Measurements from ENCODE around the gene NUDT14.

The NUDT14 gene

DNA sequence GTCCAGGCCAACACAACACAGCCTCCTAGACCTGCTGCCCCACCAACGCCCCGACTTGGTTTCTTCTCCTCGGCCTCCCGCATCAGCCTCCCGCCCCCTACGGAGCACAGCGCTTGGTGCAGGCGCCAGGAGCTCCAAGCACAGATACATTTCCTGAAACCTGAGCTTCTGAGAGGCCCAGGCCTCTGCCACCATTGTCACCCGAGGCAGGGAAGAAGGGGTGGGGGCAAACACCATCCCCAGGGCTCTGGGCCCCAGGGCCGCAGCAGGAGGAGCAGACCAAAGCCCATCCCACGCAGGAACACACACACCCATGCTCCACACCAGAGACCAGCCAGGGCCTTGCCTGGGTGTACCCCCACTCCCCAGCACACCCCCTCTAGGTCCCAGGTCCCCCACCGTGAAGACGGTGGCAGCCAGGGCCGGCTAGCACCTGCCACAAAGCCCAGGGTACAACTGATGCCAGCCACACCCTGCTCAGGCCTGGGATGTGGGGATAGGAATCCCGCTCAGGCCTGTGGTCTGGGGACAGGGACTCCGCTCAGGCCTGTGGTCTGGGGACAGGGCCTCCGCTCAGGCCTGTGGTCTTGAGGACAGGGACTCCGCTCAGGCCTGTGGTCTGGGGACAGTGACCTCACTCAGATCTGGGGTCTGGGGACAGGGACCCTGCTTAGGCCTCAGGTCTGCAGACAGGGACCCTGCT is 17.9 kb downstream of the NUDT14 start:
- Histone ChIP-seq H3K9me3 (no peaks in the 10 kb centered on the region), H3K36me3 (no peaks in the 10 kb centered on the region), H3K27me3 (peaks cover 10% of the 10 kb centered on the region), H3K4me3 (ENCODE audit: low read depth, low read length) (no peak overlapping the region), H3K4me1 (no peaks in the 10 kb centered on the region)
- DNase-seq = no peak
- TF ChIP-seq CTCF (IDR thresholded peaks at IDR 0.05; ENCODE audit: low read depth, low read length) = no peak

- TF ChIP-seq CTCF (IDR thresholded peaks at IDR 0.05; ENCODE audit: low read depth, low read length) = no peak
- peaks cover 7% of the 10 kb centered on the region for H3K27me3 ChIP-seq
- no peak overlapping the region for H3K4me3 ChIP-seq (ENCODE audit: low read depth, low read length)
- DNase-seq = no peak
- no peaks in the 10 kb centered on the region for H3K9me3 ChIP-seq
- no peaks in the 10 kb centered on the region for H3K36me3 ChIP-seq
- H3K4me1 ChIP-seq = no peaks in the 10 kb centered on the region
Measured at GRCh38 chr14:105162669-105162979, 18.5 kb downstream of the NUDT14 start.

DNA sequence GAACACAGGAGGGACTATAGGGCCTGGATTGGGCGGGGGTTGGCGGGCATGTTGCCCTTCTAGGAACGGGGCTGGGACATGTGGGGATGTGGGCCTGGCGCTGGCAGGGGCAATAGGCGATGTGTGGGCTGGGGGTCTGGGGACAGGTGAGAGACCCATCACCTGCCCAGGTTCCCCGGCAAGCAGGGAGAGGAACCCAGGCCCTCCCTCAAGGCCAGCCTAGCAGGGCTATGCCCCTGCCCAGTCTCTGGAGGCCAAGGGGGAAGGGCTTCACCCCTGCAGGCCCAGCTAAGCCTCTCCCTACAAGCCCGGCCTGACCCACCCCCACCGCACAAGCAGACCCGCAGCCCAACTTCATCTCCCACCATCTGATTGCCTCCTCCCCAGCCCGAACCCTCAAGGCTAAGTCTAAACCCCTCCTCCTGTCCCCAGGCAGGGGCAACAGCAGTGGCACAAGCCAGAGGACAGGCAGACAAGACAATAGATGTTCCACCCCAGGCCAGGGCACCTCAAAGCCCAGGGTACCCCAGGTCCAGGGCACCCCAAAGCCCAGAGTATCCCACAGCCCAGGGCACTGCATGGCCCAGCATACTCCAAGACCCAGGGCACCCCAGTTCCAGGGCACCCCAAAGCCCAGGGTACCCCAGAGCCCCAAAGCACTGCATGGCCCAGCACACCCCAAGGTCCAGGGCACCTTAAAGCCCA is 19.0 kb downstream of the NUDT14 start:
- Histone ChIP-seq H3K4me1 (no peaks in the 10 kb centered on the region), H3K36me3 (no peaks in the 10 kb centered on the region), H3K9me3 (no peaks in the 10 kb centered on the region), H3K4me3 (ENCODE audit: low read depth, low read length) (no peak overlapping the region), H3K27me3 (peaks cover 2% of the 10 kb centered on the region; the same call in 1 of the 2 replicates)
- TF ChIP-seq CTCF (IDR thresholded peaks at IDR 0.05; ENCODE audit: low read depth, low read length) = no peak
- DNase-seq = no peak

- Histone ChIP-seq H3K36me3 (no peaks in the 10 kb centered on the region), H3K9me3 (no peaks in the 10 kb centered on the region), H3K27me3 (no peaks in the 10 kb centered on the region), H3K4me1 (no peaks in the 10 kb centered on the region), H3K4me3 (ENCODE audit: low read depth, low read length) (no peak overlapping the region)
- DNase-seq = no peak
- no peak for TF ChIP-seq CTCF (IDR thresholded peaks at IDR 0.05; ENCODE audit: low read depth, low read length)
Measured at GRCh38 chr14:105161309-105161708, 19.8 kb downstream of the NUDT14 start.

- Histone ChIP-seq H3K27me3 (no peaks in the 10 kb centered on the region), H3K36me3 (no peaks in the 10 kb centered on the region), H3K4me1 (no peaks in the 10 kb centered on the region), H3K4me3 (ENCODE audit: low read depth, low read length) (no peak overlapping the region), H3K9me3 (no peaks in the 10 kb centered on the region)
- DNase-seq = no peak
- TF ChIP-seq CTCF (IDR thresholded peaks at IDR 0.05; ENCODE audit: low read depth, low read length) = no peak
Measured at GRCh38 chr14:105160776-105161175, 20.3 kb downstream of the NUDT14 start.

DNA sequence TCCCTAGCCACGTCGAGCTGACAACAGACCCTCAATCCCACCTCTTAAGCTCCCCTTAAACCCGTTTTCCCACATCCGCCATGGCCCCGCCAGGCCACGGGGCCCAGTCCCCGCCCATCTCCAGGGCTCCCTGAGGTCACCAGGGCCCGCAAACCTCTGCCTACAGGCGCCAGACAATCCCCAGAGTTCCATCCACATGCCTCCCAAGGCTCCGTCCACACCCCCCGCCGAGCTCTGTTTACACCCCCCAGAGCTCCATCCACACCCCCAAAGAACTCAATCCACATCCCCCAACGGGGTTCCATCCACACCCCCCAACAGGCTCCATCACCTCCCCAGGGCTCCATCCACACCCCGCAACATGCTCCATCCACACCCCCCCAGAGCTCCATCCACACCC is 21.8 kb downstream of the NUDT14 start:
- Histone ChIP-seq H3K27me3 (no peaks in the 10 kb centered on the region), H3K36me3 (no peaks in the 10 kb centered on the region), H3K4me3 (ENCODE audit: low read depth, low read length) (no peak overlapping the region), H3K9me3 (no peaks in the 10 kb centered on the region), H3K4me1 (no peaks in the 10 kb centered on the region)
- no peak for DNase-seq
- TF ChIP-seq CTCF (IDR thresholded peaks at IDR 0.05; ENCODE audit: low read depth, low read length) = no peak
